ENCODE measurements around the gene CEACAM3.

The CEACAM3 gene

GRCh38 chr19:41839211-41839610 is 42.8 kb downstream of the CEACAM3 start:
- Histone ChIP-seq H3K79me2 (ENCODE audit: control insufficient read depth, insufficient read depth, low read length) (no peaks in the 10 kb centered on the region), H3K27ac (ENCODE audit: low read depth, low read length) (no peak overlapping the region)
- no CpG with 5 or more reads among the region's 2 CpGs for WGBS (ENCODE audit: extremely low coverage, insufficient coverage, low lambda C conversion rate)

GRCh38 chr19:41843371-41843770 is 47.0 kb downstream of the CEACAM3 start:
- H2BK15ac ChIP-seq (replicated peaks; ENCODE audit: low read depth), result no peak overlapping the region
- H2AK5ac ChIP-seq (ENCODE audit: low read length), result no peak overlapping the region
- H3K36me3 ChIP-seq (ENCODE audit: control insufficient read depth, insufficient read depth, low read length), result no peaks in the 10 kb centered on the region
- H3K27ac ChIP-seq (ENCODE audit: low read depth, low read length), result no peak overlapping the region
- H4K8ac ChIP-seq (ENCODE audit: low read depth, low read length), result no peak overlapping the region
- no peak overlapping the region for H3K4me2 ChIP-seq (ENCODE audit: low read length)
- H3K27me3 ChIP-seq (ENCODE audit: insufficient read depth, low read length, poor library complexity), result no peaks in the 10 kb centered on the region
- no CpG with 5 or more reads among the region's 7 CpGs for WGBS (ENCODE audit: extremely low coverage, insufficient coverage, low lambda C conversion rate)
- no peak overlapping the region for H3K4ac ChIP-seq (ENCODE audit: low read depth, low read length)
- H3K56ac ChIP-seq (ENCODE audit: low read length), result no peak overlapping the region
- no peak overlapping the region for H3K18ac ChIP-seq (ENCODE audit: low read length)
- H4K5ac ChIP-seq (ENCODE audit: low read length), result no peak overlapping the region
- H2BK5ac ChIP-seq (ENCODE audit: low read length), result no peak overlapping the region
- no peaks in the 10 kb centered on the region for H3K4me1 ChIP-seq (ENCODE audit: control insufficient read depth, low read depth, low read length)
- no peak overlapping the region for H2BK120ac ChIP-seq (ENCODE audit: low read depth, low read length)
- H3K79me2 ChIP-seq (ENCODE audit: control insufficient read depth, insufficient read depth, low read length), result no peaks in the 10 kb centered on the region
- no peak overlapping the region for H3K23ac ChIP-seq (ENCODE audit: low read length)
- H3K79me1 ChIP-seq (ENCODE audit: low read length), result no peaks in the 10 kb centered on the region
- H3K4me3 ChIP-seq (ENCODE audit: low read length), result no peak overlapping the region
- no peak overlapping the region for H3K9ac ChIP-seq (ENCODE audit: low read length)
- DNase-seq, result no peak

More at GRCh38 chr19:41839211-41839610, 42.8 kb downstream of the CEACAM3 start:
- Histone ChIP-seq H3K4me2 (ENCODE audit: low read length) (no peak overlapping the region), H3K4me1 (ENCODE audit: control insufficient read depth, low read depth, low read length) (no peaks in the 10 kb centered on the region), H2BK15ac (replicated peaks; ENCODE audit: low read depth) (no peak overlapping the region), H2BK5ac (ENCODE audit: low read length) (no peak overlapping the region), H3K56ac (ENCODE audit: low read length) (no peak overlapping the region), H3K9ac (ENCODE audit: low read length) (no peak overlapping the region), H4K5ac (ENCODE audit: low read length) (no peak overlapping the region), H3K79me1 (ENCODE audit: low read length) (no peaks in the 10 kb centered on the region), H3K4ac (ENCODE audit: low read depth, low read length) (no peak overlapping the region), H4K8ac (ENCODE audit: low read depth, low read length) (no peak overlapping the region), H3K4me3 (ENCODE audit: low read length) (no peak overlapping the region), H2BK120ac (ENCODE audit: low read depth, low read length) (no peak overlapping the region), H3K27me3 (ENCODE audit: insufficient read depth, low read length, poor library complexity) (no peaks in the 10 kb centered on the region), H3K23ac (ENCODE audit: low read length) (no peak overlapping the region), H3K36me3 (ENCODE audit: control insufficient read depth, insufficient read depth, low read length) (no peaks in the 10 kb centered on the region), H2AK5ac (ENCODE audit: low read length) (no peak overlapping the region), H3K18ac (ENCODE audit: low read length) (no peak overlapping the region)
- DNase-seq, result no peak

- Histone ChIP-seq H3K4me3 (ENCODE audit: low read length) (no peak within 1 kb of the TSS), H3K36me3 (ENCODE audit: control insufficient read depth, insufficient read depth, low read length) (no peaks in the 10 kb centered on the region), H2BK120ac (ENCODE audit: low read depth, low read length) (no peak within 1 kb of the TSS), H2BK5ac (ENCODE audit: low read length) (no peak within 1 kb of the TSS), H4K8ac (ENCODE audit: low read depth, low read length) (no peak within 1 kb of the TSS), H3K18ac (ENCODE audit: low read length) (no peak within 1 kb of the TSS), H3K4me2 (ENCODE audit: low read length) (no peak within 1 kb of the TSS), H3K23ac (ENCODE audit: low read length) (no peak within 1 kb of the TSS), H3K4me1 (ENCODE audit: control insufficient read depth, low read depth, low read length) (no peaks in the 10 kb centered on the region), H3K56ac (ENCODE audit: low read length) (no peak within 1 kb of the TSS), H3K27me3 (ENCODE audit: insufficient read depth, low read length, poor library complexity) (no peaks in the 10 kb centered on the region), H3K79me1 (ENCODE audit: low read length) (no peaks in the 10 kb centered on the region), H2BK15ac (replicated peaks; ENCODE audit: low read depth) (no peak within 1 kb of the TSS), H3K9ac (ENCODE audit: low read length) (no peak within 1 kb of the TSS), H3K79me2 (ENCODE audit: control insufficient read depth, insufficient read depth, low read length) (no peaks in the 10 kb centered on the region), H4K5ac (ENCODE audit: low read length) (no peak within 1 kb of the TSS), H3K4ac (ENCODE audit: low read depth, low read length) (no peak within 1 kb of the TSS), H2AK5ac (ENCODE audit: low read length) (no peak within 1 kb of the TSS), H3K27ac (ENCODE audit: low read depth, low read length) (no peak within 1 kb of the TSS)
- WGBS (ENCODE audit: extremely low coverage, insufficient coverage, low lambda C conversion rate), result no CpG with 5 or more reads among the region's 30 CpGs
- DNase-seq, result no peak
Observed at GRCh38 chr19:41844601-41845000, 48.2 kb downstream of the CEACAM3 start, which contains the start of gene LYPD4. LYPD4 (minus strand) TSS chr19:41844683; CDS start chr19:41839285, 5,398 bp downstream.

- no peak within 1 kb of the TSS for H3K4ac ChIP-seq (ENCODE audit: low read depth, low read length)
- H4K5ac ChIP-seq (ENCODE audit: low read length), result no peak within 1 kb of the TSS
- no peak within 1 kb of the TSS for H3K56ac ChIP-seq (ENCODE audit: low read length)
- no peaks in the 10 kb centered on the region for H3K79me1 ChIP-seq (ENCODE audit: low read length)
- no peaks in the 10 kb centered on the region for H3K27me3 ChIP-seq (ENCODE audit: insufficient read depth, low read length, poor library complexity)
- H2AK5ac ChIP-seq (ENCODE audit: low read length), result no peak within 1 kb of the TSS
- H2BK120ac ChIP-seq (ENCODE audit: low read depth, low read length), result no peak within 1 kb of the TSS
- H3K79me2 ChIP-seq (ENCODE audit: control insufficient read depth, insufficient read depth, low read length), result no peaks in the 10 kb centered on the region
- no peak within 1 kb of the TSS for H3K9ac ChIP-seq (ENCODE audit: low read length)
- no peaks in the 10 kb centered on the region for H3K36me3 ChIP-seq (ENCODE audit: control insufficient read depth, insufficient read depth, low read length)
- no peak within 1 kb of the TSS for H4K8ac ChIP-seq (ENCODE audit: low read depth, low read length)
- H2BK15ac ChIP-seq (replicated peaks; ENCODE audit: low read depth), result no peak within 1 kb of the TSS
- H3K18ac ChIP-seq (ENCODE audit: low read length), result no peak within 1 kb of the TSS
- H3K27ac ChIP-seq (ENCODE audit: low read depth, low read length), result no peak within 1 kb of the TSS
- no CpG with 5 or more reads among the region's 3 CpGs for WGBS (ENCODE audit: extremely low coverage, insufficient coverage, low lambda C conversion rate)
- H3K4me2 ChIP-seq (ENCODE audit: low read length), result no peak within 1 kb of the TSS
- no peak within 1 kb of the TSS for H2BK5ac ChIP-seq (ENCODE audit: low read length)
- H3K4me1 ChIP-seq (ENCODE audit: control insufficient read depth, low read depth, low read length), result no peaks in the 10 kb centered on the region
- no peak within 1 kb of the TSS for H3K4me3 ChIP-seq (ENCODE audit: low read length)
- no peak for DNase-seq
- H3K23ac ChIP-seq (ENCODE audit: low read length), result no peak within 1 kb of the TSS
Observed at GRCh38 chr19:41845001-41845050, 48.4 kb downstream of the CEACAM3 start, which contains the start of gene DMRTC2. DMRTC2 (plus strand) TSS chr19:41845042; CDS start chr19:41847429, 2,387 bp downstream.

- no peak overlapping the region for H2BK120ac ChIP-seq (ENCODE audit: low read depth, low read length)
- H3K79me1 ChIP-seq (ENCODE audit: low read length), result no peaks in the 10 kb centered on the region
- no peak overlapping the region for H4K8ac ChIP-seq (ENCODE audit: low read depth, low read length)
- H3K4ac ChIP-seq (ENCODE audit: low read depth, low read length), result no peak overlapping the region
- no peaks in the 10 kb centered on the region for H3K27me3 ChIP-seq (ENCODE audit: insufficient read depth, low read length, poor library complexity)
- H3K4me3 ChIP-seq (ENCODE audit: low read length), result no peak overlapping the region
- no peak overlapping the region for H4K5ac ChIP-seq (ENCODE audit: low read length)
- no CpG with 5 or more reads among the region's 23 CpGs for WGBS (ENCODE audit: extremely low coverage, insufficient coverage, low lambda C conversion rate)
- no peak overlapping the region for H2BK15ac ChIP-seq (replicated peaks; ENCODE audit: low read depth)
- no peak overlapping the region for H3K23ac ChIP-seq (ENCODE audit: low read length)
- H2BK5ac ChIP-seq (ENCODE audit: low read length), result no peak overlapping the region
- no peak for DNase-seq
- H3K56ac ChIP-seq (ENCODE audit: low read length), result no peak overlapping the region
- no peak overlapping the region for H3K9ac ChIP-seq (ENCODE audit: low read length)
- H3K36me3 ChIP-seq (ENCODE audit: control insufficient read depth, insufficient read depth, low read length), result no peaks in the 10 kb centered on the region
- no peak overlapping the region for H3K27ac ChIP-seq (ENCODE audit: low read depth, low read length)
- H3K4me1 ChIP-seq (ENCODE audit: control insufficient read depth, low read depth, low read length), result no peaks in the 10 kb centered on the region
- H3K4me2 ChIP-seq (ENCODE audit: low read length), result no peak overlapping the region
- no peak overlapping the region for H3K18ac ChIP-seq (ENCODE audit: low read length)
- no peaks in the 10 kb centered on the region for H3K79me2 ChIP-seq (ENCODE audit: control insufficient read depth, insufficient read depth, low read length)
- H2AK5ac ChIP-seq (ENCODE audit: low read length), result no peak overlapping the region
Observed at GRCh38 chr19:41845051-41845590, 48.7 kb downstream of the CEACAM3 start.

GRCh38 chr19:41847351-41848105 is 51.1 kb downstream of the CEACAM3 start:
- Histone ChIP-seq H3K36me3 (ENCODE audit: control insufficient read depth, insufficient read depth, low read length) (no peaks in the 10 kb centered on the region), H3K9ac (ENCODE audit: low read length) (no peak overlapping the region), H3K4me1 (ENCODE audit: control insufficient read depth, low read depth, low read length) (peaks cover 4% of the 10 kb centered on the region), H2BK120ac (ENCODE audit: low read depth, low read length) (no peak overlapping the region), H3K27ac (ENCODE audit: low read depth, low read length) (no peak overlapping the region), H3K4me3 (ENCODE audit: low read length) (no peak overlapping the region), H4K8ac (ENCODE audit: low read depth, low read length) (no peak overlapping the region), H3K4ac (ENCODE audit: low read depth, low read length) (no peak overlapping the region), H2BK15ac (replicated peaks; ENCODE audit: low read depth) (no peak overlapping the region), H2AK5ac (ENCODE audit: low read length) (no peak overlapping the region), H2BK5ac (ENCODE audit: low read length) (no peak overlapping the region), H3K56ac (ENCODE audit: low read length) (no peak overlapping the region), H4K5ac (ENCODE audit: low read length) (no peak overlapping the region), H3K4me2 (ENCODE audit: low read length) (no peak overlapping the region), H3K79me1 (ENCODE audit: low read length) (no peaks in the 10 kb centered on the region), H3K79me2 (ENCODE audit: control insufficient read depth, insufficient read depth, low read length) (no peaks in the 10 kb centered on the region), H3K27me3 (ENCODE audit: insufficient read depth, low read length, poor library complexity) (no peaks in the 10 kb centered on the region), H3K23ac (ENCODE audit: low read length) (no peak overlapping the region), H3K18ac (ENCODE audit: low read length) (no peak overlapping the region)
- WGBS (ENCODE audit: extremely low coverage, insufficient coverage, low lambda C conversion rate), result no CpG with 5 or more reads among the region's 19 CpGs
- no peak for DNase-seq

Measured in mesendoderm (in vitro differentiated cells).